Measurements from ENCODE around the gene TPCN2. TPM values are rescaled to one million over a fixed set of nuclear protein-coding genes. Genes with fewer than 3 reads are reported as not detected.

The TPCN2 gene
- total RNA-seq, 1 donor from 2014 or later: 6.8 TPM

- H3K27me3 ChIP-seq (ENCODE audit: control insufficient read depth in 3 of 3, insufficient read depth in 3 of 3, low read length in 3 of 3): no peaks in the 10 kb centered on the region
- H3K36me3 ChIP-seq (ENCODE audit: control insufficient read depth in 3 of 3, insufficient read depth in 3 of 3, low read length in 3 of 3): peaks cover 31 to 47% (median 33%) of the 10 kb centered on the region in 3 donors
- H3K4me1 ChIP-seq (ENCODE audit: control insufficient read depth in 3 of 3, insufficient read depth in 3 of 3, low read length in 3 of 3): peaks cover 0 to 12% (median 5%) of the 10 kb centered on the region in 3 donors
- no peak overlapping the region for H3K9ac ChIP-seq (ENCODE audit: low read depth in 1 of 3, low read length in 3 of 3)
- no peak overlapping the region for H3K27ac ChIP-seq (ENCODE audit: low read depth, low read length)
- no peak overlapping the region for H3K4me3 ChIP-seq (ENCODE audit: low read length in 3 of 3)
- H3K9me3 ChIP-seq (ENCODE audit: control insufficient read depth in 3 of 3, low read length in 3 of 3): no peaks in the 10 kb centered on the region
These were observed 30.3 kb downstream of the TPCN2 start for GRCh38 chr11:69078930-69079605.

GRCh38 chr11:69079661-69080256 lies 31.0 kb downstream of the TPCN2 start:
- Histone ChIP-seq H3K9ac (ENCODE audit: low read depth in 1 of 3, low read length in 3 of 3) (no peak overlapping the region), H3K27me3 (ENCODE audit: control insufficient read depth in 3 of 3, insufficient read depth in 3 of 3, low read length in 3 of 3) (no peaks in the 10 kb centered on the region), H3K36me3 (ENCODE audit: control insufficient read depth in 3 of 3, insufficient read depth in 3 of 3, low read length in 3 of 3) (peaks cover 31 to 43% (median 32%) of the 10 kb centered on the region in 3 donors)

GRCh38 chr11:69080257-69080995 lies 31.7 kb downstream of the TPCN2 start:
- H3K4me1 ChIP-seq (ENCODE audit: control insufficient read depth in 3 of 3, insufficient read depth in 3 of 3, low read length in 3 of 3): peaks cover 0 to 5% (median 5%) of the 10 kb centered on the region in 3 donors
- no peaks in the 10 kb centered on the region for H3K9me3 ChIP-seq (ENCODE audit: control insufficient read depth in 3 of 3, low read length in 3 of 3)
- no peak overlapping the region for H3K4me3 ChIP-seq (ENCODE audit: low read length in 3 of 3)
- H3K27me3 ChIP-seq (ENCODE audit: control insufficient read depth in 3 of 3, insufficient read depth in 3 of 3, low read length in 3 of 3): no peaks in the 10 kb centered on the region
- H3K36me3 ChIP-seq (ENCODE audit: control insufficient read depth in 3 of 3, insufficient read depth in 3 of 3, low read length in 3 of 3): peaks cover 29 to 39% (median 32%) of the 10 kb centered on the region in 3 donors
- H3K9ac ChIP-seq (ENCODE audit: low read depth in 1 of 3, low read length in 3 of 3): no peak overlapping the region
- no peak overlapping the region for H3K27ac ChIP-seq (ENCODE audit: low read depth, low read length)

More at GRCh38 chr11:69079661-69080256, 31.0 kb downstream of the TPCN2 start:
- H3K27ac ChIP-seq (ENCODE audit: low read depth, low read length): no peak overlapping the region
- peaks cover 0 to 10% (median 5%) of the 10 kb centered on the region in 3 donors for H3K4me1 ChIP-seq (ENCODE audit: control insufficient read depth in 3 of 3, insufficient read depth in 3 of 3, low read length in 3 of 3)
- no peak overlapping the region for H3K4me3 ChIP-seq (ENCODE audit: low read length in 3 of 3)
- no peaks in the 10 kb centered on the region for H3K9me3 ChIP-seq (ENCODE audit: control insufficient read depth in 3 of 3, low read length in 3 of 3)

- H3K27ac ChIP-seq (ENCODE audit: low read depth, low read length): no peak overlapping the region
- H3K4me1 ChIP-seq (ENCODE audit: control insufficient read depth in 3 of 3, insufficient read depth in 3 of 3, low read length in 3 of 3): peaks cover 0 to 1% (median under 1%) of the 10 kb centered on the region in 3 donors
- no peaks in the 10 kb centered on the region for H3K27me3 ChIP-seq (ENCODE audit: control insufficient read depth in 3 of 3, insufficient read depth in 3 of 3, low read length in 3 of 3)
- peaks cover 31 to 39% (median 35%) of the 10 kb centered on the region in 3 donors for H3K36me3 ChIP-seq (ENCODE audit: control insufficient read depth in 3 of 3, insufficient read depth in 3 of 3, low read length in 3 of 3)
- H3K9me3 ChIP-seq (ENCODE audit: control insufficient read depth in 3 of 3, low read length in 3 of 3): no peaks in the 10 kb centered on the region
- no peak overlapping the region for H3K9ac ChIP-seq (ENCODE audit: low read depth in 1 of 3, low read length in 3 of 3)
- H3K4me3 ChIP-seq (ENCODE audit: low read length in 3 of 3): no peak overlapping the region
These were observed 32.4 kb downstream of the TPCN2 start for GRCh38 chr11:69081180-69081579.

- Histone ChIP-seq H3K9ac (ENCODE audit: low read depth in 1 of 3, low read length in 3 of 3) (no peak overlapping the region), H3K4me3 (ENCODE audit: low read length in 3 of 3) (no peak overlapping the region), H3K36me3 (ENCODE audit: control insufficient read depth in 3 of 3, insufficient read depth in 3 of 3, low read length in 3 of 3) (peaks cover 30 to 31% (median 30%) of the 10 kb centered on the region in 3 donors), H3K9me3 (ENCODE audit: control insufficient read depth in 3 of 3, low read length in 3 of 3) (no peaks in the 10 kb centered on the region), H3K27me3 (ENCODE audit: control insufficient read depth in 3 of 3, insufficient read depth in 3 of 3, low read length in 3 of 3) (no peaks in the 10 kb centered on the region), H3K4me1 (ENCODE audit: control insufficient read depth in 3 of 3, insufficient read depth in 3 of 3, low read length in 3 of 3) (no peaks in the 10 kb centered on the region), H3K27ac (ENCODE audit: low read depth, low read length) (no peak overlapping the region)
These were observed 35.0 kb downstream of the TPCN2 start for GRCh38 chr11:69083531-69084247.

GRCh38 chr11:69084371-69084770 lies 35.6 kb downstream of the TPCN2 start:
- no peaks in the 10 kb centered on the region for H3K27me3 ChIP-seq (ENCODE audit: control insufficient read depth in 3 of 3, insufficient read depth in 3 of 3, low read length in 3 of 3)
- peaks cover 0 to 7% (median 7%) of the 10 kb centered on the region in 3 donors for H3K4me1 ChIP-seq (ENCODE audit: control insufficient read depth in 3 of 3, insufficient read depth in 3 of 3, low read length in 3 of 3)
- H3K36me3 ChIP-seq (ENCODE audit: control insufficient read depth in 3 of 3, insufficient read depth in 3 of 3, low read length in 3 of 3): peaks cover 26 to 29% (median 26%) of the 10 kb centered on the region in 3 donors
- H3K9ac ChIP-seq (ENCODE audit: low read depth in 1 of 3, low read length in 3 of 3): no peak overlapping the region
- no peak overlapping the region for H3K27ac ChIP-seq (ENCODE audit: low read depth, low read length)
- H3K4me3 ChIP-seq (ENCODE audit: low read length in 3 of 3): no peak overlapping the region
- no peaks in the 10 kb centered on the region for H3K9me3 ChIP-seq (ENCODE audit: control insufficient read depth in 3 of 3, low read length in 3 of 3)

GRCh38 chr11:69085490-69086095 lies 36.9 kb downstream of the TPCN2 start:
- Histone ChIP-seq H3K27ac (ENCODE audit: low read depth, low read length) (no peak overlapping the region), H3K36me3 (ENCODE audit: control insufficient read depth in 3 of 3, insufficient read depth in 3 of 3, low read length in 3 of 3) (peaks cover 25 to 29% (median 26%) of the 10 kb centered on the region in 3 donors), H3K9me3 (ENCODE audit: control insufficient read depth in 3 of 3, low read length in 3 of 3) (no peaks in the 10 kb centered on the region), H3K4me3 (ENCODE audit: low read length in 3 of 3) (no peak overlapping the region), H3K9ac (ENCODE audit: low read depth in 1 of 3, low read length in 3 of 3) (no peak overlapping the region), H3K27me3 (ENCODE audit: control insufficient read depth in 3 of 3, insufficient read depth in 3 of 3, low read length in 3 of 3) (no peaks in the 10 kb centered on the region), H3K4me1 (ENCODE audit: control insufficient read depth in 3 of 3, insufficient read depth in 3 of 3, low read length in 3 of 3) (peaks cover 0 to 10% (median 7%) of the 10 kb centered on the region in 3 donors)

- no peak overlapping the region for H3K9ac ChIP-seq (ENCODE audit: low read depth in 1 of 3, low read length in 3 of 3)
- H3K36me3 ChIP-seq (ENCODE audit: control insufficient read depth in 3 of 3, insufficient read depth in 3 of 3, low read length in 3 of 3): peaks cover 23 to 30% (median 24%) of the 10 kb centered on the region in 3 donors
- H3K27ac ChIP-seq (ENCODE audit: low read depth, low read length): no peak overlapping the region
- no peaks in the 10 kb centered on the region for H3K27me3 ChIP-seq (ENCODE audit: control insufficient read depth in 3 of 3, insufficient read depth in 3 of 3, low read length in 3 of 3)
- no peaks in the 10 kb centered on the region for H3K9me3 ChIP-seq (ENCODE audit: control insufficient read depth in 3 of 3, low read length in 3 of 3)
- H3K4me1 ChIP-seq (ENCODE audit: control insufficient read depth in 3 of 3, insufficient read depth in 3 of 3, low read length in 3 of 3): peaks cover 0 to 10% (median 7%) of the 10 kb centered on the region in 3 donors
- no peak overlapping the region for H3K4me3 ChIP-seq (ENCODE audit: low read length in 3 of 3)
These were observed 37.7 kb downstream of the TPCN2 start for GRCh38 chr11:69086152-69087132.

Data from skeletal muscle tissue (tissue), 4 donors.